ENCODE results near the gene PFDN1. TPM values are rescaled to one million over a fixed set of nuclear protein-coding genes. Genes with fewer than 3 reads are reported as not detected.

PFDN1 gene
- polyA plus RNA-seq, 1 donor from 2014 or later = 147 TPM

DNA sequence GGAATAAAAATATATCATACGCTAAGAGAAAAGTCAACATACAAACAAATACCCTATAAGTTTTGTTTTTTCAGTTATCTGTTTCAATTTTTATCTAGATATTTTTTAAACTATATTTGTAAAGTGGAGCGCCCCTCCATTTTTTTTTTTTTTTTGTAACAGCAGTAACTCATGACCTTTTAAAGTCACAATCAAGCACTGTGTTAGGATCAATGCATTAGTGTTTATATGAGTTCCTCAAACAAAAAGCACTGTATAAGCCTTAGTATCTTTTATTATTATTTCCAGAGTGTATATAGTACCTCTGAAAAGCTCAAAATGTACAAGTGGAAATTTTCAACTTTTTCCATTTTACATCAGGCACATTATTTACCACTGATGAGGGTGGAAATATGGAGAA, 20.6 kb downstream of the PFDN1 start:
- Histone ChIP-seq H2AFZ (ENCODE audit: low read depth, low read length) (no peak overlapping the region), H3K9ac (ENCODE audit: low read length) (no peak overlapping the region), H4K20me1 (ENCODE audit: insufficient read depth) (no peaks in the 10 kb centered on the region), H3K79me2 (replicated peaks; ENCODE audit: insufficient read depth, low read length) (peaks cover 22% of the 10 kb centered on the region), H3K4me3 (ENCODE audit: low read length) (no peak overlapping the region), H3F3A (ENCODE audit: insufficient read depth, low read length, poor library complexity, severe bottlenecking) (no peaks in the 10 kb centered on the region), H3K27ac (ENCODE audit: low read length) (no peak overlapping the region), H3K9me3 (ENCODE audit: low read length) (no peaks in the 10 kb centered on the region), H3K36me3 (ENCODE audit: insufficient read depth, low read length) (no peaks in the 10 kb centered on the region), H3K9me2 (ENCODE audit: insufficient read depth, low read length) (no peaks in the 10 kb centered on the region), H3K27me3 (ENCODE audit: insufficient read depth, low read depth, low read length) (no peaks in the 10 kb centered on the region), H3K4me2 (ENCODE audit: low read length) (no peak overlapping the region)
- no peak for TF ChIP-seq EP300 (conservative IDR thresholded peaks at IDR 0.05; ENCODE audit: poor library complexity, severe bottlenecking)
- no peak for TF ChIP-seq EZH2 (IDR thresholded peaks at IDR 0.05; ENCODE audit: borderline replicate concordance, insufficient read depth, low read length, poor library complexity, severe bottlenecking)
- no peak for TF ChIP-seq RAD21 (conservative IDR thresholded peaks at IDR 0.05)
- TF ChIP-seq TAF1 (IDR thresholded peaks at IDR 0.05; ENCODE audit: low read depth) = no peak
- TF ChIP-seq SMC3 (conservative IDR thresholded peaks at IDR 0.05; ENCODE audit: poor library complexity) = no peak
- no peak for TF ChIP-seq CTCF (IDR thresholded peaks at IDR 0.05; ENCODE audit: poor library complexity, severe bottlenecking)
- TF ChIP-seq MXI1 (conservative IDR thresholded peaks at IDR 0.05; ENCODE audit: poor library complexity, severe bottlenecking) = no peak
- no peak for TF ChIP-seq POLR2AphosphoS5 (IDR thresholded peaks at IDR 0.05)
- no peak for TF ChIP-seq REST (IDR thresholded peaks at IDR 0.05; ENCODE audit: borderline replicate concordance)

DNA sequence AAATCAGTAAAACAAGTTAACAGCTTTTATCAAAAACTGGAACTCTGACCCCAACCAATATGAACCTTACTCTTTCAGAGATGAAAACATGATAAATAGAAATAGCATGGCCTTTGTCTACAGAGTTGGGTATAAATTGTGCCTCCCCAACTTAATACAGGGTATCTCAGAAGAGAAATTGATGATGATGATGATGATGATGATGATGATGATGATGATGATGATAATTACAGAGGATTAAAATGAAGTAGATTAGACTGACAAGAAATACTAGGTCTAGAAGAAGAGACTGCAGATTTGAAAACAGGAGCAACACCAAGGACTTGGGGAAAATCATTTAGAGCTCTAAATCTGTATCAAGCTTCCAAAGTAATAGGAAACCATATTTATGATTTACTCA, 27.1 kb downstream of the PFDN1 start:
- H3K9ac ChIP-seq (ENCODE audit: low read length) = no peak overlapping the region
- H3K4me2 ChIP-seq (ENCODE audit: low read length) = no peak overlapping the region
- no peak overlapping the region for H3K4me3 ChIP-seq (ENCODE audit: low read length)
- no peaks in the 10 kb centered on the region for H3K36me3 ChIP-seq (ENCODE audit: insufficient read depth, low read length)
- TF ChIP-seq EZH2 (IDR thresholded peaks at IDR 0.05; ENCODE audit: borderline replicate concordance, insufficient read depth, low read length, poor library complexity, severe bottlenecking) (no peak), SMC3 (conservative IDR thresholded peaks at IDR 0.05; ENCODE audit: poor library complexity) (no peak), EP300 (conservative IDR thresholded peaks at IDR 0.05; ENCODE audit: poor library complexity, severe bottlenecking) (no peak), TAF1 (IDR thresholded peaks at IDR 0.05; ENCODE audit: low read depth) (no peak), POLR2AphosphoS5 (IDR thresholded peaks at IDR 0.05) (no peak), CTCF (IDR thresholded peaks at IDR 0.05; ENCODE audit: poor library complexity, severe bottlenecking) (no peak), MXI1 (conservative IDR thresholded peaks at IDR 0.05; ENCODE audit: poor library complexity, severe bottlenecking) (no peak), REST (IDR thresholded peaks at IDR 0.05; ENCODE audit: borderline replicate concordance) (no peak), RAD21 (conservative IDR thresholded peaks at IDR 0.05) (no peak)
- H4K20me1 ChIP-seq (ENCODE audit: insufficient read depth) = no peaks in the 10 kb centered on the region
- H3K79me2 ChIP-seq (replicated peaks; ENCODE audit: insufficient read depth, low read length) = no peaks in the 10 kb centered on the region
- no peaks in the 10 kb centered on the region for H3K9me3 ChIP-seq (ENCODE audit: low read length)
- H3K27ac ChIP-seq (ENCODE audit: low read length) = no peak overlapping the region
- no peaks in the 10 kb centered on the region for H3K27me3 ChIP-seq (ENCODE audit: insufficient read depth, low read depth, low read length)
- H3K9me2 ChIP-seq (ENCODE audit: insufficient read depth, low read length) = no peaks in the 10 kb centered on the region
- no peaks in the 10 kb centered on the region for H3F3A ChIP-seq (ENCODE audit: insufficient read depth, low read length, poor library complexity, severe bottlenecking)
- H2AFZ ChIP-seq (ENCODE audit: low read depth, low read length) = no peak overlapping the region
